ENCODE results near the gene FCGBP.
"Not testable (repeated sequence)": the region's sequence is repeated elsewhere in the genome, so short reads cannot be mapped to it uniquely, and the experiment has no call there.

DNA sequence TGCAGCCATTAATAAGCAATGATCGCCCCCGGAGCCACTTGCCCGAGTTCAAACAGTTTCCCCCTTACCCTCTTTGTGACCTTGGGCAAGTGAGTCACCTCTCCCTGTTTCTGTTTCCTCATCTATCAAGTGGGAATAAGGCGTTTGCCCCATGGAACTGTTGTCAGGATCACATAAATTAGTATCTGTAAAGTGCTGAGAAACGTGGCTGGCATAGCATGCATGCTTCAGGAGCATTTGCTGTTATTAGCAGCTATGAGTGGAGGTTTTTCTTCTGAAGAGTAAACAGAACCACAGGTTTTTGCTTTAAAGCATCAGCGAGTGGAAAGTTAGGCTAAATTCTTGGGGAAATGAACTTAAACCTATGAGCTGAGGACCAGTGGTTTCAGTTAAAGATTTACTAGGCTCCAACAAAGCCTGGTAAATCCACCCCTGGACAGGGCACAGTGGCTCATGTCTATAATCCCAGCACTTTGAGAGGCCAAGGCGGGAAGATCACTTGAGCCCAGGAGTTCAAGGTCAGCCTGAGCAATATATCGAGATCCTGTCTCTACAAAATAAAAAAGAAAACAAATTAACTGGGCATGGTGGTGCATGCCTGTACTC lies 30.8 kb downstream of the FCGBP start:
- not testable (repeated sequence) for TF ChIP-seq EP300 (IDR thresholded peaks at IDR 0.05); RAD21 (conservative IDR thresholded peaks at IDR 0.05 in 1 of 2, IDR thresholded peaks at IDR 0.05 in 1 of 2); ESRRA (IDR thresholded peaks at IDR 0.05; ENCODE audit: borderline replicate concordance, low read length); NR3C1 (IDR thresholded peaks at IDR 0.05); MYC (IDR thresholded peaks at IDR 0.05; ENCODE audit: borderline replicate concordance, low read length)
- TF ChIP-seq, protein P1, sequence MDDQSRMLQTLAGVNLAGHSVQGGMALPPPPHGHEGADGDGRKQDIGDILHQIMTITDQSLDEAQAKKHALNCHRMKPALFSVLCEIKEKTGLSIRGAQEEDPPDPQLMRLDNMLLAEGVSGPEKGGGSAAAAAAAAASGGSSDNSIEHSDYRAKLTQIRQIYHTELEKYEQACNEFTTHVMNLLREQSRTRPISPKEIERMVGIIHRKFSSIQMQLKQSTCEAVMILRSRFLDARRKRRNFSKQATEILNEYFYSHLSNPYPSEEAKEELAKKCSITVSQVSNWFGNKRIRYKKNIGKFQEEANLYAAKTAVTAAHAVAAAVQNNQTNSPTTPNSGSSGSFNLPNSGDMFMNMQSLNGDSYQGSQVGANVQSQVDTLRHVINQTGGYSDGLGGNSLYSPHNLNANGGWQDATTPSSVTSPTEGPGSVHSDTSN (IDR thresholded peaks at IDR 0.05), result not testable (repeated sequence)
- TF ChIP-seq, protein P2, sequence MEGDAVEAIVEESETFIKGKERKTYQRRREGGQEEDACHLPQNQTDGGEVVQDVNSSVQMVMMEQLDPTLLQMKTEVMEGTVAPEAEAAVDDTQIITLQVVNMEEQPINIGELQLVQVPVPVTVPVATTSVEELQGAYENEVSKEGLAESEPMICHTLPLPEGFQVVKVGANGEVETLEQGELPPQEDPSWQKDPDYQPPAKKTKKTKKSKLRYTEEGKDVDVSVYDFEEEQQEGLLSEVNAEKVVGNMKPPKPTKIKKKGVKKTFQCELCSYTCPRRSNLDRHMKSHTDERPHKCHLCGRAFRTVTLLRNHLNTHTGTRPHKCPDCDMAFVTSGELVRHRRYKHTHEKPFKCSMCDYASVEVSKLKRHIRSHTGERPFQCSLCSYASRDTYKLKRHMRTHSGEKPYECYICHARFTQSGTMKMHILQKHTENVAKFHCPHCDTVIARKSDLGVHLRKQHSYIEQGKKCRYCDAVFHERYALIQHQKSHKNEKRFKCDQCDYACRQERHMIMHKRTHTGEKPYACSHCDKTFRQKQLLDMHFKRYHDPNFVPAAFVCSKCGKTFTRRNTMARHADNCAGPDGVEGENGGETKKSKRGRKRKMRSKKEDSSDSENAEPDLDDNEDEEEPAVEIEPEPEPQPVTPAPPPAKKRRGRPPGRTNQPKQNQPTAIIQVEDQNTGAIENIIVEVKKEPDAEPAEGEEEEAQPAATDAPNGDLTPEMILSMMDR (IDR thresholded peaks at IDR 0.05), result not testable (repeated sequence)
- TF ChIP-seq, protein P3, sequence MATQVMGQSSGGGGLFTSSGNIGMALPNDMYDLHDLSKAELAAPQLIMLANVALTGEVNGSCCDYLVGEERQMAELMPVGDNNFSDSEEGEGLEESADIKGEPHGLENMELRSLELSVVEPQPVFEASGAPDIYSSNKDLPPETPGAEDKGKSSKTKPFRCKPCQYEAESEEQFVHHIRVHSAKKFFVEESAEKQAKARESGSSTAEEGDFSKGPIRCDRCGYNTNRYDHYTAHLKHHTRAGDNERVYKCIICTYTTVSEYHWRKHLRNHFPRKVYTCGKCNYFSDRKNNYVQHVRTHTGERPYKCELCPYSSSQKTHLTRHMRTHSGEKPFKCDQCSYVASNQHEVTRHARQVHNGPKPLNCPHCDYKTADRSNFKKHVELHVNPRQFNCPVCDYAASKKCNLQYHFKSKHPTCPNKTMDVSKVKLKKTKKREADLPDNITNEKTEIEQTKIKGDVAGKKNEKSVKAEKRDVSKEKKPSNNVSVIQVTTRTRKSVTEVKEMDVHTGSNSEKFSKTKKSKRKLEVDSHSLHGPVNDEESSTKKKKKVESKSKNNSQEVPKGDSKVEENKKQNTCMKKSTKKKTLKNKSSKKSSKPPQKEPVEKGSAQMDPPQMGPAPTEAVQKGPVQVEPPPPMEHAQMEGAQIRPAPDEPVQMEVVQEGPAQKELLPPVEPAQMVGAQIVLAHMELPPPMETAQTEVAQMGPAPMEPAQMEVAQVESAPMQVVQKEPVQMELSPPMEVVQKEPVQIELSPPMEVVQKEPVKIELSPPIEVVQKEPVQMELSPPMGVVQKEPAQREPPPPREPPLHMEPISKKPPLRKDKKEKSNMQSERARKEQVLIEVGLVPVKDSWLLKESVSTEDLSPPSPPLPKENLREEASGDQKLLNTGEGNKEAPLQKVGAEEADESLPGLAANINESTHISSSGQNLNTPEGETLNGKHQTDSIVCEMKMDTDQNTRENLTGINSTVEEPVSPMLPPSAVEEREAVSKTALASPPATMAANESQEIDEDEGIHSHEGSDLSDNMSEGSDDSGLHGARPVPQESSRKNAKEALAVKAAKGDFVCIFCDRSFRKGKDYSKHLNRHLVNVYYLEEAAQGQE (IDR thresholded peaks at IDR 0.05), result not testable (repeated sequence)
